Osteoblast (primary cell): Measurements from ENCODE around the gene TEKT5. TPM values are rescaled to one million over a fixed set of nuclear protein-coding genes. Genes with fewer than 3 reads are reported as not detected.
"Not testable (repeated sequence)": the region's sequence is repeated elsewhere in the genome, so short reads cannot be mapped to it uniquely, and the experiment has no call there.

Experiments
- DNase-seq: peaks from one replicate; pipeline ENCODE4 v3.0.0; 2011; ENCODE audit warnings: low spot score, mixed read lengths; ENCODE audit not compliant: insufficient read length; ENCODE audit errors: missing footprints
- H2AFZ ChIP-seq: 2 replicates; pipeline ENCODE4 v1.6.0; 2011; ENCODE audit warnings: mild to moderate bottlenecking, low read length
- H3K27ac ChIP-seq: 2 replicates; pipeline ENCODE4 v1.5.1; 2011; ENCODE audit warnings: mild to moderate bottlenecking, low read depth, low read length, moderate library complexity
- H3K27me3 ChIP-seq: 2 replicates; pipeline ENCODE4 v1.6.0; 2012; ENCODE audit warnings: mild to moderate bottlenecking, control low read depth, inconsistent platforms, low read length, moderate library complexity; ENCODE audit not compliant: insufficient read depth
- H3K36me3 ChIP-seq: 2 replicates; pipeline ENCODE4 v1.5.1; 2011; ENCODE audit warnings: mild to moderate bottlenecking, low read length, control low read depth, moderate library complexity; ENCODE audit not compliant: insufficient read depth
- H3K4me1 ChIP-seq: 2 replicates; pipeline ENCODE4 v1.5.1; 2011; ENCODE audit warnings: mild to moderate bottlenecking, low read length, control low read depth, moderate library complexity; ENCODE audit not compliant: insufficient read depth
- H3K4me2 ChIP-seq: 2 replicates; pipeline ENCODE4 v1.6.0; 2011; ENCODE audit warnings: mild to moderate bottlenecking, low read length; ENCODE audit not compliant: insufficient read depth
- H3K4me3 ChIP-seq: fragments of 200-600 bp; sonication (generic); 3 replicates; pipeline ENCODE4 v1.5.1; 2012; ENCODE audit warnings: mild to moderate bottlenecking, low read length, inconsistent platforms; ENCODE audit not compliant: insufficient read depth
- H3K79me2 ChIP-seq: 2 replicates; pipeline ENCODE4 v1.6.0; 2012; ENCODE audit warnings: mild to moderate bottlenecking, low read length, control low read depth, inconsistent platforms; ENCODE audit not compliant: insufficient read depth
- H3K9me3 ChIP-seq: 2 replicates; pipeline ENCODE4 v1.5.1; 2011; ENCODE audit warnings: low read depth, low read length, control low read depth
- H4K20me1 ChIP-seq: 2 replicates; pipeline ENCODE4 v1.6.0; 2012; ENCODE audit warnings: mild to moderate bottlenecking, low read length, control low read depth; ENCODE audit not compliant: insufficient read depth
- total RNA-seq: library from RNA; depleted of rRNA; stranded (reverse); fragments of >200 nt; gene quantifications from 2 replicates; pipeline ENCODE4 v1.2.3, GENCODE V29; 2012
- TF ChIP-seq, protein P1 (sequence below): IDR thresholded peaks from 2 replicates; pipeline ENCODE4 v1.5.1; 2011; ENCODE audit warnings: mild to moderate bottlenecking, low read depth, low read length, moderate library complexity; ENCODE audit errors: extremely low read depth

TEKT5 gene
- total RNA-seq, 1 donor, result 0.36 TPM

- TF ChIP-seq, protein P1, sequence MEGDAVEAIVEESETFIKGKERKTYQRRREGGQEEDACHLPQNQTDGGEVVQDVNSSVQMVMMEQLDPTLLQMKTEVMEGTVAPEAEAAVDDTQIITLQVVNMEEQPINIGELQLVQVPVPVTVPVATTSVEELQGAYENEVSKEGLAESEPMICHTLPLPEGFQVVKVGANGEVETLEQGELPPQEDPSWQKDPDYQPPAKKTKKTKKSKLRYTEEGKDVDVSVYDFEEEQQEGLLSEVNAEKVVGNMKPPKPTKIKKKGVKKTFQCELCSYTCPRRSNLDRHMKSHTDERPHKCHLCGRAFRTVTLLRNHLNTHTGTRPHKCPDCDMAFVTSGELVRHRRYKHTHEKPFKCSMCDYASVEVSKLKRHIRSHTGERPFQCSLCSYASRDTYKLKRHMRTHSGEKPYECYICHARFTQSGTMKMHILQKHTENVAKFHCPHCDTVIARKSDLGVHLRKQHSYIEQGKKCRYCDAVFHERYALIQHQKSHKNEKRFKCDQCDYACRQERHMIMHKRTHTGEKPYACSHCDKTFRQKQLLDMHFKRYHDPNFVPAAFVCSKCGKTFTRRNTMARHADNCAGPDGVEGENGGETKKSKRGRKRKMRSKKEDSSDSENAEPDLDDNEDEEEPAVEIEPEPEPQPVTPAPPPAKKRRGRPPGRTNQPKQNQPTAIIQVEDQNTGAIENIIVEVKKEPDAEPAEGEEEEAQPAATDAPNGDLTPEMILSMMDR, result no peak
- DNase-seq, result peak; percentile 27
- Histone ChIP-seq H3K27me3 (no peaks in the 10 kb centered on the region), H2AFZ (no peak overlapping the region), H3K36me3 (no peaks in the 10 kb centered on the region), H3K4me2 (no peak overlapping the region), H3K79me2 (no peaks in the 10 kb centered on the region), H4K20me1 (no peaks in the 10 kb centered on the region), H3K4me3 (no peak overlapping the region), H3K4me1 (no peaks in the 10 kb centered on the region), H3K27ac (no peak overlapping the region), H3K9me3 (no peaks in the 10 kb centered on the region)
These were observed 14.8 kb downstream of the TEKT5 start for GRCh38 chr16:10679921-10680320.

- not testable (repeated sequence) for H2AFZ ChIP-seq, H3K79me2 ChIP-seq, H3K9me3 ChIP-seq, DNase-seq, H3K27me3 ChIP-seq, H3K27ac ChIP-seq, H4K20me1 ChIP-seq, H3K4me1 ChIP-seq, H3K4me2 ChIP-seq, H3K36me3 ChIP-seq, H3K4me3 ChIP-seq
These were observed 15.3 kb downstream of the TEKT5 start for GRCh38 chr16:10679441-10679840.

GRCh38 chr16:10678655-10679054 lies 16.1 kb downstream of the TEKT5 start:
- Histone ChIP-seq H3K4me2 (no peak overlapping the region), H3K27ac (no peak overlapping the region), H3K9me3 (no peaks in the 10 kb centered on the region), H2AFZ (no peak overlapping the region), H3K27me3 (no peaks in the 10 kb centered on the region), H3K4me1 (no peaks in the 10 kb centered on the region), H3K79me2 (no peaks in the 10 kb centered on the region), H3K4me3 (no peak overlapping the region), H4K20me1 (no peaks in the 10 kb centered on the region), H3K36me3 (no peaks in the 10 kb centered on the region)
- DNase-seq, result no peak
- TF ChIP-seq, protein P1, result no peak

DNA sequence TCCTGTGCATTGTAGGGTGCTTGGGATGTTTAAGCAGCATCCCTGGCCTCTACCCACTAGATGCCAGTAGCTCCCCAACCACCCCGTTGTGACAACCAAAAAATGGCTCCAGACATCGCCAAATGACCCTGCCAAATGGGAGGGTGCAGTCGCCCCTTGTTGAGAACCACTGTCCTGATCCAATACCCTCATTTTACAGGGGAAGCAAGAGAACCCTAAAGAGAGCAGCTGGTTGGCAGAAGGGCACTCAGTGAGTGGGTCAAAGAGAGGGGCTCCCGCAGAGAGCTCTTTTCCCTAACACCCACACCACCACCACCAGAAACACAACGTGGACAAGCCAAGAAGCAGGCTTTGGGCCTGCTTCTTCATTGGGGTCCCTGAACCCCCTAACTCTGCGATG lies 18.4 kb downstream of the TEKT5 start:
- Histone ChIP-seq H3K27ac (no peak overlapping the region), H3K79me2 (no peaks in the 10 kb centered on the region), H2AFZ (no peak overlapping the region), H3K9me3 (no peaks in the 10 kb centered on the region), H3K27me3 (no peaks in the 10 kb centered on the region), H3K36me3 (no peaks in the 10 kb centered on the region), H3K4me3 (no peak overlapping the region), H4K20me1 (no peaks in the 10 kb centered on the region), H3K4me2 (no peak overlapping the region), H3K4me1 (no peaks in the 10 kb centered on the region)
- DNase-seq, result no peak
- TF ChIP-seq, protein P1, result no peak

DNA sequence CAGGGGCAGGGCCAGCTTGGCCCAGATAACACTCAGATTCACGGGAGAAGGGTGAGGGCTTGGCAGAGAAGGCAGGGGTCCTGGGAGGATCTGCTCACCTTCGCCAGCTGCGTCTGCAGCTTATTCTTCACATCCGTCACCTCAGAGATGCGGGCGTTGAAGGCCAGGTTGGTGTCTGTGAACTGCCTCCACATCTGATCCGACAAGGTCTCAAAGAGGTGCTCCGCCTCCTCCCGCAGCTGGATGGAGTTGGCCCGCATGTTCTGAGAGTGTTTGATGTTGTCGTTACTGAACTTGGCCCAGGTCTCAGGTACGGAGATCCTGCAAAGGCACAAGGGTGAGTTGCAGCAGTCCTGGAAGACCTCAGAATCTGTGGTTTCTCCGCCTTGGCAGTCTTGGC lies 18.9 kb downstream of the TEKT5 start:
- Histone ChIP-seq H3K36me3 (no peaks in the 10 kb centered on the region), H3K4me2 (no peak overlapping the region), H4K20me1 (no peaks in the 10 kb centered on the region), H3K79me2 (no peaks in the 10 kb centered on the region), H3K4me1 (no peaks in the 10 kb centered on the region), H3K9me3 (no peaks in the 10 kb centered on the region), H2AFZ (no peak overlapping the region), H3K4me3 (no peak overlapping the region), H3K27me3 (no peaks in the 10 kb centered on the region), H3K27ac (no peak overlapping the region)
- no peak for DNase-seq
- TF ChIP-seq, protein P1, result no peak
